Uterus (tissue), 2 donors: ENCODE results near the gene CYP3A5.

Source experiments
- POLR2A ChIP-seq, 2 donors: fragments of 450-650 bp; IDR thresholded peaks; one replicate each; pipeline ENCODE4 v1.6.1; 2016; ENCODE audit warnings: antibody characterized with exemption in 2 of 2, mild to moderate bottlenecking in 1 of 2, moderate library complexity in 1 of 2
- TF ChIP-seq, protein P1 (sequence below), 4 experiments: fragments of 200-600 bp in 2 of 4; fragments of 450-650 bp in 2 of 4; sonication (generic) in 2 of 4; IDR thresholded peaks; one replicate each; pipeline ENCODE4 v1.5.1; 2016 to 2019; ENCODE audit warnings: antibody characterized with exemption in 4 of 4, mild to moderate bottlenecking in 2 of 4, moderate library complexity in 1 of 4

DNA sequence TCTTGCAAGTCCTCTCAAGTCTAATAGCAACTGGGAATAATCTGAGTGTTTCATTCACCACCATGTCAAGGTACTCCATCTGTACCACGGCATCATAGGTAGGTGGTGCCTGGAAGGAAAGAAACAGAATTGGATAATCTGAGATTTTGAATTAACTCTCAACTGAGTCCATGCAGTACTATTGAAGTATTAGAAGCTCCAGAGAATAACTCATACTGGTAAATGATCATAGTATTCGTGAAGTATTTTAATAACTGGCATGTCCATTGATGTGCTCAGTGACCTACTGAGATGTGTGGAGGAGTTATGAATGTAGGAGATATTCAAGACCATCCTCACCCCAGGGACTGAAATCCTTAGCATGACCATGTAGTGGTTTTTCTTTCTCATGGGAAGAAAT, 27.1 kb downstream of the CYP3A5 start:
- TF ChIP-seq, protein P1, sequence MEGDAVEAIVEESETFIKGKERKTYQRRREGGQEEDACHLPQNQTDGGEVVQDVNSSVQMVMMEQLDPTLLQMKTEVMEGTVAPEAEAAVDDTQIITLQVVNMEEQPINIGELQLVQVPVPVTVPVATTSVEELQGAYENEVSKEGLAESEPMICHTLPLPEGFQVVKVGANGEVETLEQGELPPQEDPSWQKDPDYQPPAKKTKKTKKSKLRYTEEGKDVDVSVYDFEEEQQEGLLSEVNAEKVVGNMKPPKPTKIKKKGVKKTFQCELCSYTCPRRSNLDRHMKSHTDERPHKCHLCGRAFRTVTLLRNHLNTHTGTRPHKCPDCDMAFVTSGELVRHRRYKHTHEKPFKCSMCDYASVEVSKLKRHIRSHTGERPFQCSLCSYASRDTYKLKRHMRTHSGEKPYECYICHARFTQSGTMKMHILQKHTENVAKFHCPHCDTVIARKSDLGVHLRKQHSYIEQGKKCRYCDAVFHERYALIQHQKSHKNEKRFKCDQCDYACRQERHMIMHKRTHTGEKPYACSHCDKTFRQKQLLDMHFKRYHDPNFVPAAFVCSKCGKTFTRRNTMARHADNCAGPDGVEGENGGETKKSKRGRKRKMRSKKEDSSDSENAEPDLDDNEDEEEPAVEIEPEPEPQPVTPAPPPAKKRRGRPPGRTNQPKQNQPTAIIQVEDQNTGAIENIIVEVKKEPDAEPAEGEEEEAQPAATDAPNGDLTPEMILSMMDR (IDR thresholded peaks at IDR 0.05) = no peak
- TF ChIP-seq POLR2A (IDR thresholded peaks at IDR 0.05) = no peak
